GM18520 (cell line): ENCODE results near the gene TBX15.
"Not testable (repeated sequence)": the region's sequence is repeated elsewhere in the genome, so short reads cannot be mapped to it uniquely, and the experiment has no call there.

Source experiments
- ATAC-seq: cut with Tn5 transposase; IDR thresholded peaks from one replicate; pipeline ENCODE4 v1.9.1; 2021; ENCODE audit not compliant: unreplicated experiment

TBX15 gene

GRCh38 chr1:118928739-118929554, 59.2 kb downstream of the TBX15 start:
- no peak for ATAC-seq

GRCh38 chr1:118927427-118928187, 60.5 kb downstream of the TBX15 start:
- no peak for ATAC-seq

GRCh38 chr1:118926261-118926660, 61.9 kb downstream of the TBX15 start:
- ATAC-seq = no peak

DNA sequence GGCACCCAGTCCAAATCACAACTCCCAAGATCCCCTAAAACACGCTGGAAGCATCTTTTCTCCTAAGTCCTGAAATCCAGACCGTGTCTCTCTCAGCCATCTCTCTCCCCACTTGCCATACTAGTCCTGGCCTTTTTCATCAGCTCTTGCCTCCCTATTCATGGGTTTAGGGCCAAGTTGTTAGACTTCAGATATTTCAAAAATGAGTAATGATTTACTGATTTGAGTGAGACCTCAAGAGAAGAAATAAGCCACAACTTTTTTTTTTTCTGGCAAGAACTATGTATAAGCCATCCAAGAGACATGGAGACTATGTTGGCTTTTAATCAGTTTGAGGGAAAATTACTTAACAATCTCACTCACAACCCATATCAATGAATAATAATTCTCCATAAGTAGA, 62.5 kb downstream of the TBX15 start:
- no peak for ATAC-seq

DNA sequence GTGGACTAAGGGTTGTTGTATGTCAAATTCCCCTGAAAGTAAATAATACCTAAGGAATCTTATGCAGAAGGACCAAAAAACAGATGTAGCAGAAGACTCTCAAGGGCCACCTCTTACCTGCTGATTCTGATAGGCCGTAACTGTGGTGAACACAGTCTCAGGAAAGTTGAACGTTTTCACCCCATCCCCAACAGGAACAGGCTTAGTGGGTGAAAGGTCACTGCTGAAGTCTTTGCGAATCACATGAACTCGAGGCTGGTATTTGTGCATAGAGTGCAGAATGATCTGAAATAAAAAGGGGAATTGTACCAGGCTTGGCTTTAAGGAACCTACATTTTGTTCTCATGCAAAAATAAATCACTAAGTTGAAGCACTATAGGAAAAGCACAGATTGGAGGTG, 64.8 kb downstream of the TBX15 start:
- ATAC-seq = no peak

DNA sequence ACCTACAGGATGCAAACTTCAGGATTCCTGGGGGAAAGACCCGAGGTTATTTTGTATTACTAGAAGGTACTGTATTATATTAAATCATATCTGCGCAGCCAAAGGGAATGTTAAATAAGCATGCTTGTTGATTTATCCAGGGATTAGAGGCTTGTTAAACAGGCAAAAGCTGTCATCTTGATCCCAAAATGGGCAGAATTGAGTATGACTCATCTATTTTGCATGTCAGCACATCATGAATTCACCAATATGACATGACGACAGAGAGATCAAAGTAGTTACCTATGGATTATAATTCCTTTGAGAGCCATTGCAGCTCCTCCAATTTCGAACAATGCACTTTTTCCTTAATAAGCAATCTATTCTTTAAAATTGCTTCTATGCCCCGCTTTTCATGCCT, 66.1 kb downstream of the TBX15 start:
- no peak for ATAC-seq

DNA sequence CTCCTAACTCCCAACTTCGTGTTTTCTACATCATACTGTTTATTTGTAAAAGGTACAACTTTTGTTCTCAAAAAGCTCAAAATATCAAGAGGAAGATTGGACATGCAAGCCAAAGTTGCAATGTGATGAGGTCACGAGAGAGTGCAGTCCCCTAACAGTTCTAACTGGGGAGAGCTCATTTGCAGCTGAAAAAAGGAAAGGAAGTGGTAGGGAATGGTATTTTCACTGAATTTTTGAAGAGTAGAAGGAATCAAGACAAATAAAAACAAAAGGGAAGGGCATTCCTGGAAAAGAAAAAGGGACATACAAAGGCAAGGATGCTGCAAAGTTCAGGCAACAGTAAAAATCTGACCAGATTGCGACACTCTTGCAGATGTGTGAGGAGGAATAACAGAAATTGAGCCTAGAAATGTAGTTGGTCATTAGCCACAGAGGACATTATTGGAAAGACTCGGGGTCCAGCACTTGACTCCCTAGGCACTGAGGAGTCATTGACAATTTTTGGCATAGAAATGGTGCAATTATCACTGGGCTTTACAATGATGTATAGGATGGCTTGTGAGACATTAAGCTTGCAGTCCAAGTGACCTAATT, 67.9 kb downstream of the TBX15 start:
- no peak for ATAC-seq

DNA sequence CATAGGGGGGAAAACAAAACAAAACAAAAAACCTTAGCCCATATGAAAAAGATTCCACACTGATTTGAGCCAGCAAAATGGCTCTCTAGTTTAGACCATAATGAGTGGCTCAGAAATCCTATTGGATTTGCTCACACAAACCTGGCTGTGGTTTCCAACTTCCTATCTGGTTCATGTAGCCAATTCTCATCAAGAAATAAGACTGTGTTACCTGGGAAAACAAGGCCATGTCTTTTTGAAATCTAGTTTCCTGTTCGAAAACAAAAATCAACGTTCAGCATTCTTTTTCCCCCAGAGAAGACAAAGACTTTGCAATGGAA, 69.2 kb downstream of the TBX15 start:
- no peak for ATAC-seq

GRCh38 chr1:118918230-118918939, 69.8 kb downstream of the TBX15 start:
- ATAC-seq = peak; percentile 34

DNA sequence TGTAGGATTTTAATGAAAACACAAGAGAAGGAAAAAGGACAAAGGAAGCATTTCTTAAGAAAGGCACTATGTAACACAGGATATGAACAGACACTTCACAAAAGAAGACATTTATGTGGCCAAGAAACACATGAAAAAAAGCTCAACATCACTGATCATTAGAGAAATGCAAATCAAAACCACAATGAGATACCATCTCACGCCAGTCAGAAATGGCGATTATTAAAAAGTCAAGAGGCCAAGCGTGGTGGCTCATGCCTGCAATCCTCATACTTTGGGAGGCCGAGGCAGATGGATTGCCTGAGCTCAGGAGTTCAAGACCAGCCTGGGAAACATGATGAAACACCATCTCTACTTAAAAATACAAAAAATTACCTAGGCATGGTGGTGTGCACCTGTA, 71.8 kb downstream of the TBX15 start:
- not testable (repeated sequence) for ATAC-seq

DNA sequence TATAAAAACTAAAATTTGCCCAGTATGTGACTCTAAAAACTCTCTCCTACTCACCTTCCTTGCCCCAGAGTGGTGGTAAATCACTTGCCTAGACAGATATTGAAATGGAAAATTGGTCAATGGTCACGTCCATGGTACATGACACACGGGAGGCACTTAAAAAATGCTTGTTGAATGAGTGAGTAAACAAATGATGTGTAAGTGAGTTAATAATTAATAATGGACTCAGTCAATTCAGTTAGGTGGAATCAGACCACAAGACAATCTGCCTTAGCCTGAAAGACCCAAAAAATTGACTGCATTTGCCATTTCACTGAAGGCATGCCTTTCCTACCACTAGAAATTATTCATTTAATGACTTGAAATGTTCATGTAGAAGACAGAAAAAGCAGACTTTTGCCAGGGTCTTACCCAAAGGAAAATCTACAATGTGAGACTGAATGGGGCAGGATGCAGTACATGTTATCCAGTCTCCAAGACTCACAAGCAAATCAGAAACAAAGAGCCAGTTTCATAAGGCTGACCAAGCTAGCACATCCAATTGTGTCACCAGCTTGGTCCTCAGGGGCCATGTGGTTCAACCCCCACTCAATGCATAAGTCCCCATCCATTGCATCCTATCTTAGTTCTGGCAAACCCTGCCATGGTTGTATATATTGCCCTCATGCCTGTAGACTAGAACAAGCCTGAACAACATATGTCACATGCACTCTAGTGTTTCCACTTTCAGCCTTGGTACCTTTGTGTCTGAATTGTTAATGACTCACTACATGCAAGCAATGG, 73.6 kb downstream of the TBX15 start:
- peak; percentile 36 for ATAC-seq

DNA sequence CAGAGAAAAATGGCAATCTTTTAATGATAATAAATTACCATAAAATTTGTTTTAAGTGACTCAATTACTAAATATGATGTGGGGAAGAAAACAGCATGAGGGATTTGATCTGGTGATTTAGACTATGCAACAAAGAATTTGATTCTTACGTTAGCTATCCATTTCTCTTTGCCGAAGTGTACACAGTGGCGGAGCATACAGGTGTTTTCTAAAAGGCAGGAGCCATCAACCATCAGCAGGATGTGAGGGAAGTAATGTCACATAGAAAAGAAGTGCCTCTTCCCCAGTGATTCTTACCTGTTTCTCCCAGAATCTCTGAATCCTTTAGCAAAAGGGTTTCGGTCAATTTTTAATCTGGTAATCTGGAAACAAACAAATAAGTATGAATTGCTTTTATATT, 74.3 kb downstream of the TBX15 start:
- no peak for ATAC-seq

DNA sequence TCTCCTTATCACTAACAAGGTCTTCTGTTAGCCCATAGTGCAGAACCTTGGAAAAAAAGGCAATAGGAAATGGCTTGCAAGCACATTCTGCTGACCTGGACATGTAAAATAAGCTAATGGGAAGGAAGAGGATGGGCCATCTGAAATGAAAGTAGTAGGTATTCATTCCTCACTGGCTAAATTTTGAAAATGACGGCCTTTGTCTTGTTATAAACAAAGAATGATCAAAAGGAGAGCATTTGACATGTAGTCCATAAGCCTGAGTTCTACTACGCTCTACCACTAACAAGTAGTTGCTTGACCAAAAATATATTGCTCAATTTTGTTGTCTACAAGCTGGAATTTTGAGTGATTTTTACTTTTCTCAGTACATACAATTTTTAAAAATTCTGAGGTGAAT, 75.6 kb downstream of the TBX15 start:
- no peak for ATAC-seq

- ATAC-seq = no peak
Observed at GRCh38 chr1:118911571-118911970, 76.6 kb downstream of the TBX15 start.

- ATAC-seq = no peak
Observed at GRCh38 chr1:118907466-118907865, 80.7 kb downstream of the TBX15 start.

GRCh38 chr1:118905671-118906070, 82.5 kb downstream of the TBX15 start:
- ATAC-seq = no peak

DNA sequence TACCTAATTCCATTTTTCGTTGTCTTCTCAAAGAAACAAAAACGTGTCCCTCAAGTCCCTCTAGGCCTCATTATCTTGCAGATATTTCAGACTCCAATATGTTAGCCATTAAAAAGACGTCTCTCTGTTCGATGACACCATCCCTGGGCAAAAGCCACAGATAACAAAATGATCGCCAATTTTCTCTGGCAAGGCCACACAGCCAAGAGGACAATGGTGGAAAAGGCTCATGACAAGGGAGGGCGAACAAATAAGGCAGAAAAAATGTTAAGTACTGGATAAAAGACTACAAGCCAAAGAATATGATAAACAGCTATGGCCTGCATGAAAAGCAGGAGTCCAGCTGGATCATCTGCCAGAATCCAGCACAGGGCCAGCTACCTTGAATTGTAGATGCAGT, 82.9 kb downstream of the TBX15 start:
- no peak for ATAC-seq

DNA sequence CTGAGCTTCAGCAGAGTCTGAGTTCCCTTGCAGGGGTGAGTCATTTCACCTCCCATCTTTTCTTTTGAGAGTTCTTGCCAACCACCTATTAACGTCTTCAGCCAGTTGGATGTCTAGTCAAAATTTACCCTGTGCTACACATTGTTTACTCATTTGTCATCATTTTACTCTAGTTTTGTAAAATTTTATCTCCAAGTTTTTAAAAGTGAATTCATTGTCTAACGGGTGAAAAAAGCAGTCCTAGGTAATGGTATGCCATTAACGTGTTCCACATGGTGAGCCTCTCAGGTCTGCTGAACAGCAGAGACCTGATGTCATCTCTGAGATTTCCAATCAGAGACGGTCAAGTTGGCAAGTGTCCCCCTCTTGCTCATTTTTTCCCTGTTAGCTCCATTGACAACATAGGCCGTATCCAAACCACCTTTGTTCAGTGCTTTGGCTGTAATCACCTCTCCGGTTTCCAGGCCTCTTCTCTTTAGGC, 85.4 kb downstream of the TBX15 start:
- no peak for ATAC-seq

GRCh38 chr1:118902299-118902698, 85.8 kb downstream of the TBX15 start:
- no peak for ATAC-seq

GRCh38 chr1:118900643-118901440, 87.3 kb downstream of the TBX15 start:
- ATAC-seq = no peak
